Esophagus muscularis mucosa (tissue), 4 donors: ENCODE measurements around the gene CPNE6. TPM values are rescaled to one million over a fixed set of nuclear protein-coding genes. Genes with fewer than 3 reads are reported as not detected.

ENCODE experiments used
- DNase-seq: peaks from one replicate; pipeline ENCODE4 v3.0.0-alpha.2; 2017; ENCODE audit errors: extremely low spot score
- H3K27ac ChIP-seq, 4 donors: fragments of 200-600 bp; sonication (generic); replicated peaks in 1 of 4; 1 replicate in 3 of 4; 2 replicates in 1 of 4; pipeline ENCODE4 v1.5.1; 2016 to 2019; ENCODE audit warnings: mild to moderate bottlenecking in 1 of 4
- H3K27me3 ChIP-seq, 4 donors: fragments of 200-600 bp; sonication (generic); one replicate each; pipeline versions ENCODE4 v1.5.1 to v1.6.0; 2016 to 2019
- H3K36me3 ChIP-seq, 4 donors: fragments of 200-600 bp; sonication (generic); one replicate each; pipeline ENCODE4 v1.5.1; 2016 to 2019
- H3K4me1 ChIP-seq, 4 donors: fragments of 200-600 bp; sonication (generic); one replicate each; pipeline ENCODE4 v1.5.1; 2016 to 2019
- H3K4me3 ChIP-seq, 4 donors: fragments of 200-600 bp; sonication (generic); 1 replicate in 2 of 4; 2 replicates in 2 of 4; pipeline ENCODE4 v1.5.1; 2016 to 2019; ENCODE audit warnings: mild to moderate bottlenecking in 4 of 4, moderate library complexity in 1 of 4
- H3K9me3 ChIP-seq, 4 donors: fragments of 200-600 bp; sonication (generic); 1 replicate in 3 of 4; 2 replicates in 1 of 4; pipeline ENCODE4 v1.5.1; 2016 to 2019
- EP300 ChIP-seq: sonication (generic); formaldehyde crosslinking; IDR thresholded peaks from one replicate; pipeline ENCODE4 v1.6.1; 2017; ENCODE audit warnings: antibody characterized with exemption
- POLR2A ChIP-seq: fragments of 450-650 bp; IDR thresholded peaks from one replicate; pipeline ENCODE4 v1.6.1; 2017; ENCODE audit warnings: antibody characterized with exemption, moderate library complexity, mild to moderate bottlenecking, low read depth
- POLR2AphosphoS5 ChIP-seq, 2 donors: sonication (generic); formaldehyde crosslinking; IDR thresholded peaks; one replicate each; pipeline ENCODE4 v1.6.1; 2017; ENCODE audit warnings: antibody characterized with exemption in 2 of 2
- WGBS: methylation state at CpG from one replicate; pipeline ENCODE4 v1.1.5; 2018; 5-methylcytosine and 5-hydroxymethylcytosine counted together
- intact Hi-C: fragments of 100-400 bp; cut with DNase I; formaldehyde crosslinking; loops from one replicate; pipeline ENCODE4 v1.15.1; 2023
- total RNA-seq, 4 donors: library from RNA; depleted of rRNA; stranded (reverse); fragments of >200 nt; gene quantifications; one replicate each; pipeline versions ENCODE4 v1.1.0 to v1.2.1, GENCODE V29; 2016
- TF ChIP-seq, protein P1 (sequence below), 3 experiments: fragments of 200-600 bp in 2 of 3; fragments of 450-650 bp in 1 of 3; sonication (generic) in 2 of 3; IDR thresholded peaks; one replicate each; pipeline ENCODE4 v1.5.1; 2017 to 2019; ENCODE audit warnings: antibody characterized with exemption in 3 of 3, mild to moderate bottlenecking in 2 of 3, moderate library complexity in 1 of 3

Gene CPNE6
- total RNA-seq, 4 donors from 2014 or later = 0.26 to 0.34 (median 0.33) TPM; not detected in 1

DNA sequence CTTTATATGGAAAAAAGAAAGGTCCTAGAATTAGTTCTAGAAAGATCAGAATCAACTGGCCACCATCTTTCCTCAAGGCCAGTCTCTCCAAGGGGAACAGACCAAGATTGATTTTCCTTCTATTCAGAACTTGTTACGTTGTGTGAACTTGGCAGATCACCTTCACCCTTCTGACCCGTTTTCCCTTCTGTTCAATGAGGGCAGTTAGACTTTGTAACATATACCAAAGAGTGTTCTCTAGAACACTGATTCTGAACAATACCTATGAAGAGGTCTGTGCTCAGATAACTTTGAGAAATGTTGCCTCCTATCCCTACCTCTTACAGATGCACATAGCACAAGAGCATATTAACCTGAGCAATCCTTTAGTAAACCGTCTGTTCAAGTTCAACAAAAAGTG, 12.1 kb downstream of the CPNE6 start:
- DNase-seq = no peak
- intact Hi-C loops = no loop called here
- no peaks in the 10 kb centered on the region for H3K9me3 ChIP-seq
- no peaks in the 10 kb centered on the region for H3K36me3 ChIP-seq
- H3K4me1 ChIP-seq = peaks cover 9 to 15% (median 14%) of the 10 kb centered on the region in 4 donors
- 89% methylated on average over 3 of the region's 3 CpGs for WGBS
- no peak overlapping the region for H3K4me3 ChIP-seq
- H3K27me3 ChIP-seq = no peaks in the 10 kb centered on the region
- TF ChIP-seq POLR2AphosphoS5 (IDR thresholded peaks at IDR 0.05) (no peak), EP300 (no peak), POLR2A (no peak)
- TF ChIP-seq, protein P1, sequence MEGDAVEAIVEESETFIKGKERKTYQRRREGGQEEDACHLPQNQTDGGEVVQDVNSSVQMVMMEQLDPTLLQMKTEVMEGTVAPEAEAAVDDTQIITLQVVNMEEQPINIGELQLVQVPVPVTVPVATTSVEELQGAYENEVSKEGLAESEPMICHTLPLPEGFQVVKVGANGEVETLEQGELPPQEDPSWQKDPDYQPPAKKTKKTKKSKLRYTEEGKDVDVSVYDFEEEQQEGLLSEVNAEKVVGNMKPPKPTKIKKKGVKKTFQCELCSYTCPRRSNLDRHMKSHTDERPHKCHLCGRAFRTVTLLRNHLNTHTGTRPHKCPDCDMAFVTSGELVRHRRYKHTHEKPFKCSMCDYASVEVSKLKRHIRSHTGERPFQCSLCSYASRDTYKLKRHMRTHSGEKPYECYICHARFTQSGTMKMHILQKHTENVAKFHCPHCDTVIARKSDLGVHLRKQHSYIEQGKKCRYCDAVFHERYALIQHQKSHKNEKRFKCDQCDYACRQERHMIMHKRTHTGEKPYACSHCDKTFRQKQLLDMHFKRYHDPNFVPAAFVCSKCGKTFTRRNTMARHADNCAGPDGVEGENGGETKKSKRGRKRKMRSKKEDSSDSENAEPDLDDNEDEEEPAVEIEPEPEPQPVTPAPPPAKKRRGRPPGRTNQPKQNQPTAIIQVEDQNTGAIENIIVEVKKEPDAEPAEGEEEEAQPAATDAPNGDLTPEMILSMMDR (IDR thresholded peaks at IDR 0.05) = no peak
- H3K27ac ChIP-seq = no peak overlapping the region

DNA sequence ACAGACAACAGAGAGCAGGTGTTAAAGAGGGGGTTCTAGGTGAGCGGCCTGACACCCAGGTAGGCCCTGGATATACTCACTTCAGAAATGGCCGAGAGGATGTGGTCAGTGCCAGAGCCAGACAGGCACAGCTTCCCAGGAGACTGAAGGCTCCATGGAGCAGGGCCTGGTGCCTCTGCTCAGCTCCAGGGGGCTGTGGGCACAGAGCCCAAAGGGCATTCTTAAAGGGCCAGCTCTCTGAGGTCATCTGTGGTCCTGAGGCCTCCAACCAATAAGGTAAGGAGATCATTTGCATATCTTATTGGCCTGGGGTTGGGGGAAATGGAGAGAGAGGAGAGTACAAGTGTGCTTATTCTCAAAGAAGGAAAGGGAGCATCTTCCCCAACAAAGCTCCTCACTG, 13.1 kb downstream of the CPNE6 start:
- no peaks in the 10 kb centered on the region for H3K9me3 ChIP-seq
- no peaks in the 10 kb centered on the region for H3K36me3 ChIP-seq
- no peak overlapping the region for H3K4me3 ChIP-seq
- WGBS = 90% methylated on average over 2 of the region's 2 CpGs
- H3K4me1 ChIP-seq = peaks cover 9 to 15% (median 14%) of the 10 kb centered on the region in 4 donors
- H3K27ac ChIP-seq = no peak overlapping the region
- TF ChIP-seq, protein P1 (IDR thresholded peaks at IDR 0.05) = no peak
- TF ChIP-seq EP300 (no peak), POLR2A (no peak), POLR2AphosphoS5 (IDR thresholded peaks at IDR 0.05) (no peak)
- H3K27me3 ChIP-seq = no peaks in the 10 kb centered on the region
- intact Hi-C loops = no loop called here
- DNase-seq = no peak

DNA sequence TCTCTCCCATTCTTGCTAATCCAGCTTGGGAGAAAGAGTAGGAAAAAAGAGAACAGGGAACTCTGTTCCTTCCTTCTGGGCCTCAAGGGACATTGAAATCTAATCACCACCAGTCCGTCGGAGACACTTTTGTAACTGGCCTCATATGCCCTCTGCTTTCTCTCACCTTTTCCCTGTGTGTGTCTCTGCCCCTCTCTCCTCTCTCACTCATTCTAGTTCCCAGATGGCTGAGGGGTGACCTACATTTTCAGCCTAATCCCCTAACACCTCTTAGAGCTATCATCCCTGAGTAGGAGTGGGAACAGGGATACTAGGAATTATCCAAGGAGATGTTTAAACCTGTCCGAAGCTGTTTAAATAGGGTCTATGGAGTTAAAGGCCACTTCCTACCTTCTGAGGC, 13.9 kb downstream of the CPNE6 start:
- Histone ChIP-seq H3K27me3 (no peaks in the 10 kb centered on the region), H3K4me1 (peaks cover 9 to 15% (median 14%) of the 10 kb centered on the region in 4 donors), H3K9me3 (no peaks in the 10 kb centered on the region), H3K27ac (no peak overlapping the region), H3K4me3 (no peak overlapping the region), H3K36me3 (no peaks in the 10 kb centered on the region)
- intact Hi-C loops = no loop called here
- no peak for DNase-seq
- 90% methylated on average over 3 of the region's 3 CpGs for WGBS
- TF ChIP-seq, protein P1 (IDR thresholded peaks at IDR 0.05) = no peak
- TF ChIP-seq POLR2AphosphoS5 (IDR thresholded peaks at IDR 0.05) (no peak), EP300 (no peak), POLR2A (no peak)

GRCh38 chr14:24086193-24086955, 15.0 kb downstream of the CPNE6 start:
- no peak for DNase-seq
- H3K27ac ChIP-seq = no peak overlapping the region
- H3K9me3 ChIP-seq = no peaks in the 10 kb centered on the region
- H3K36me3 ChIP-seq = no peaks in the 10 kb centered on the region
- no peaks in the 10 kb centered on the region for H3K27me3 ChIP-seq
- WGBS = 90% methylated on average over 3 of the region's 3 CpGs
- H3K4me1 ChIP-seq = peaks cover 4 to 6% (median 5%) of the 10 kb centered on the region in 4 donors
- TF ChIP-seq POLR2A = no peak
- no peak for TF ChIP-seq POLR2AphosphoS5 (IDR thresholded peaks at IDR 0.05)
- TF ChIP-seq, protein P1 (IDR thresholded peaks at IDR 0.05) = no peak
- no peak for TF ChIP-seq EP300
- H3K4me3 ChIP-seq = no peak overlapping the region
- intact Hi-C loops = no loop called here
